Adrenal gland (tissue), 12 donors: ENCODE results near the gene PTPRF. TPM values are rescaled to one million over a fixed set of nuclear protein-coding genes. Genes with fewer than 3 reads are reported as not detected.

Experiments used
- DNase-seq, 7 donors: peaks; one replicate each; pipeline ENCODE4 v3.0.0-alpha.2; 2019 to 2020
- H3K27ac ChIP-seq, 5 donors: fragments of 200-600 bp; sonication (generic) in 4 of 5; 1 replicate in 3 of 5; 2 replicates in 2 of 5; pipeline versions ENCODE4 v1.5.1 to v1.8.0; 2016 to 2020; ENCODE audit warnings: mild to moderate bottlenecking in 1 of 5
- H3K27me3 ChIP-seq: fragments of 200-600 bp; 2 replicates; pipeline ENCODE4 v1.8.0; 2021
- H3K36me3 ChIP-seq, 2 donors: fragments of 200-600 bp; replicated peaks in 1 of 2; 1 replicate in 1 of 2; 2 replicates in 1 of 2; pipeline versions ENCODE4 v1.5.1 to v1.8.0; 2018 to 2022
- H3K4me1 ChIP-seq, 2 donors: fragments of 200-600 bp; replicated peaks in 1 of 2; 1 replicate in 1 of 2; 2 replicates in 1 of 2; pipeline versions ENCODE4 v1.5.1 to v1.8.0; 2018 to 2021
- H3K4me3 ChIP-seq, 4 donors: fragments of 200-600 bp; sonication (generic) in 3 of 4; one replicate each; pipeline ENCODE4 v1.5.1; 2016 to 2018
- H3K9me3 ChIP-seq, 3 donors: fragments of 200-600 bp; sonication (generic) in 1 of 3; replicated peaks in 1 of 3; 1 replicate in 2 of 3; 2 replicates in 1 of 3; pipeline versions ENCODE4 v1.5.1 to v1.8.0; 2016 to 2021
- CTCF ChIP-seq, 6 experiments: fragments of 450-650 bp in 4 of 6; fragments of 200-600 bp in 2 of 6; sonication (generic) in 1 of 6; IDR thresholded peaks; 1 replicate in 5 of 6; 2 replicates in 1 of 6; pipeline versions ENCODE4 v1.5.1 to v1.8.0; 2016 to 2021; ENCODE audit warnings: antibody characterized with exemption in 6 of 6, mild to moderate bottlenecking in 2 of 6, moderate library complexity in 1 of 6
- POLR2A ChIP-seq, 2 donors: fragments of 450-650 bp; IDR thresholded peaks; one replicate each; pipeline ENCODE4 v1.6.1; 2017; ENCODE audit warnings: antibody characterized with exemption in 2 of 2, mild to moderate bottlenecking in 2 of 2, moderate library complexity in 1 of 2
- WGBS, 4 donors: extraction: QIAGEN DNeasy Blood & Tissue Kit in 2 of 4; methylation state at CpG; one replicate each; pipeline versions ENCODE4 v1.1.5 to v1.1.7; 2013 to 2017; 5-methylcytosine and 5-hydroxymethylcytosine counted together
- intact Hi-C, 2 donors: fragments of 100-400 bp; cut with DNase I; formaldehyde crosslinking; loops; one replicate each; pipeline versions ENCODE4 v1.14.1 to v1.15.0; 2022 to 2023
- polyA plus RNA-seq, 3 donors: library from polyadenylated mRNA; stranded (reverse); fragments of 200-250 nt in 2 of 3; fragments of 350-450 nt in 1 of 3; fragmentation: Illumina TruSeq in 1 of 3; extraction: RNeasy Lipid Tissue Mini Kit (QIAGEN cat#74804) in 1 of 3; gene quantifications; one replicate each; pipeline ENCODE4 v1.2.3, GENCODE V29; 2013 to 2014
- total RNA-seq, 9 donors: library from RNA; depleted of rRNA in 4 of 9; stranded (reverse); fragments of >200 nt in 4 of 9; fragments of 120-200 nt in 1 of 9; fragmentation: NEBNext Ultra II Directional in 1 of 9; extraction: Animal tissue kit (Norgen Biotek cat#: 25700) in 1 of 9; gene quantifications; one replicate each; pipeline versions ENCODE4 v1.1.0 to v1.2.4, GENCODE V29; 2013 to 2023
- donor health status: healthy with polysubstance abuse.
- donor health status: Bipolar disorder and iron deficiency.
- donor health status: DM: yes; HTN: yes; CAD: no.
- donor health status: DM: no; HTN: no; CAD: no.
- donor health status: DM: no; HTN: no; CAD: no.
- donor health status: DM: yes; HTN: yes; CAD: no.

The PTPRF gene
- total and polyA plus RNA-seq, 12 donors: 9.2 to 92.0 (median 30.1) TPM

DNA sequence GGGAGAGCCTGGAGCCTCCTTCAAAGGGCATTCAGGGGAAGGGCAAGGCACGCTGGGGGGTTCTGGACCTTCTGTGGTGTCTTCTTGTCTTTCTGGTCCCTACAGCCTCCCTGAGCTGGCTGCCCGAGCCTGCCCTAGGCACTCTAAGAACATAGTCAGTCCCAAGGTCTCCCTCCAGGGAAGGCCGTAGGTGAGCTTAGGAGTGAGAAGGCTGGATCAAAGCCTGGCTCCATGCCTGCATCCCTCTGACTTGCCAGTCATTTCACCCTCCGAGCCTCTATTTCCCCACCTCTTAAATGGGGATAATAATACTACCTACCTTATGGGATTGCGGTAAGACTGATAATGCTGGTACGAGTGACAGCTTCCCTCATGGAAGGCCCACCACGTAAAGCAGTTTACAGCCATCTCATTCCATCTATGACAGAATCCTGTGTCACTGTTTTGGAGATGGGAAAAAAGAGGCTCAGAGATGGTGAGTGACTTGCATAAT is 20.8 kb downstream of the PTPRF start:
- H3K4me3 ChIP-seq: no peak overlapping the region
- 91 to 97% (median 94%) methylated on average over 6 to 7 of the region's 7 CpGs for WGBS, 4 donors
- TF ChIP-seq POLR2A (IDR thresholded peaks at IDR 0.05): no peak
- no peak for TF ChIP-seq CTCF (IDR thresholded peaks at IDR 0.05)
- intact Hi-C loops: no loop called here
- no peaks in the 10 kb centered on the region for H3K9me3 ChIP-seq
- no peaks in the 10 kb centered on the region for H3K4me1 ChIP-seq
- no peak for DNase-seq
- H3K27me3 ChIP-seq: no peaks in the 10 kb centered on the region
- H3K36me3 ChIP-seq: no peaks in the 10 kb centered on the region
- no peak overlapping the region for H3K27ac ChIP-seq

GRCh38 chr1:43552059-43552742 is 21.5 kb downstream of the PTPRF start:
- Histone ChIP-seq H3K27ac (peak overlapping the region in 1 of 5 donors; percentile 33), H3K36me3 (no peaks in the 10 kb centered on the region), H3K4me1 (no peaks in the 10 kb centered on the region), H3K9me3 (no peaks in the 10 kb centered on the region), H3K4me3 (no peak overlapping the region), H3K27me3 (no peaks in the 10 kb centered on the region)
- no peak for TF ChIP-seq CTCF (IDR thresholded peaks at IDR 0.05)
- no peak for TF ChIP-seq POLR2A (IDR thresholded peaks at IDR 0.05)
- intact Hi-C loops: no loop called here
- DNase-seq: no peak
- 82 to 90% (median 85%) methylated on average over 5 of the region's 5 CpGs for WGBS, 4 donors

- no peak for TF ChIP-seq CTCF (IDR thresholded peaks at IDR 0.05)
- TF ChIP-seq POLR2A (IDR thresholded peaks at IDR 0.05): no peak
- Histone ChIP-seq H3K36me3 (no peaks in the 10 kb centered on the region), H3K27ac (peak overlapping the region in 1 of 5 donors; percentile 33), H3K4me1 (no peaks in the 10 kb centered on the region), H3K4me3 (no peak overlapping the region), H3K9me3 (no peaks in the 10 kb centered on the region), H3K27me3 (no peaks in the 10 kb centered on the region)
- peak in 5 of 7 donors; percentile 36 to 77 (median 62) for DNase-seq
- intact Hi-C loops: no loop called here
- 56 to 76% (median 65%) methylated on average over 5 to 6 of the region's 6 CpGs for WGBS, 4 donors
These were observed 22.1 kb downstream of the PTPRF start for GRCh38 chr1:43552813-43553212.

DNA sequence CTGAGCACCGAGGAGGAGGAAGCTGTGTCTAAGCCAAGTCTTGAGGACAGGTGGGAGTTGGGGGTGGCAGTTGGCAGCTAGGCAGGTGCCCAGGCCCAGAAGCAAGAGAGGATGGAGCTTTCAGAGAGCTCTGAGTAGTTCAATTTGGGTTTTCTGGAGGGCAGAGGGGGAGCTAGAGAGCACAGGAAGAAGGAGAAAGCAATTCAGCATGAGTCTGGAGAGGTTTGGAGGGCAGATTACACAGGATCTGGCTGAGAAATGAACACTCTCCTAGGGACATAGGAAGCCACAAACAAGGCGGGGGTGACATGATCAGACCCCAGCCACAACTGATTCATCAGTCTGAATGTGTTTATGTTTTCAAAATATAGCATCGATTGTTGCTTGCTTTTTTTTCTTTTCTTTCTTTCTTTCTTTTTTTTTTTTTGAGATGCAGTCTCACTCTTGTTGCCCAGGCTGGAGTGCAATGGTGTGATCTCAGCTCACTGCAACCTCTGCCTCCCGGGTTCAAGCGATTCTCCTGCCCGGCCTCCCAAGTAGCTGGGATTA is 23.8 kb downstream of the PTPRF start:
- Histone ChIP-seq H3K4me1 (no peaks in the 10 kb centered on the region), H3K4me3 (no peak overlapping the region), H3K27ac (no peak overlapping the region), H3K9me3 (no peaks in the 10 kb centered on the region), H3K27me3 (no peaks in the 10 kb centered on the region), H3K36me3 (no peaks in the 10 kb centered on the region)
- 57 to 83% (median 74%) methylated on average over 6 of the region's 6 CpGs for WGBS, 4 donors
- intact Hi-C loops: no loop called here
- peak in 2 of 7 donors; percentile 30 to 43 for DNase-seq
- peak; percentile 14 to 43 (median 28) for TF ChIP-seq CTCF (IDR thresholded peaks at IDR 0.05)
- no peak for TF ChIP-seq POLR2A (IDR thresholded peaks at IDR 0.05)
